Naive thymus-derived CD4-positive, alpha-beta T cell (primary cell): Measurements from ENCODE around the gene SH2D3C. TPM values are rescaled to one million over a fixed set of nuclear protein-coding genes. Genes with fewer than 3 reads are reported as not detected.
A peak's percentile ranks its signal among the peaks of the same experiment; 100 is the strongest.

Experiments
- ATAC-seq: fragments of 150-1000 bp; cut with Tn5 transposase; 2 replicates; pipeline ENCODE4 v1.10.0; 2021; ENCODE audit warnings: mild to moderate bottlenecking, moderate library complexity
- CTCF ChIA-PET: fragments of 350-600 bp; sonication (Branson Sonifier 250); formaldehyde crosslinking; loops from one replicate; lab custom pipeline; 2021; ENCODE audit warnings: antibody characterized with exemption; lab: Charles Lee
- POLR2A ChIA-PET: fragments of 350-600 bp; sonication (Branson Sonifier 250); formaldehyde crosslinking; loops from one replicate; lab custom pipeline; 2021; ENCODE audit warnings: antibody characterized with exemption, inconsistent platforms; lab: Charles Lee
- DNase-seq, 9 donors: peaks; one replicate each; pipeline versions ENCODE4 v3.0.0 to v3.0.0-alpha.2; 2020 to 2022; ENCODE audit warnings: mixed read lengths in 1 of 9
- H3K27ac ChIP-seq: one replicate; pipeline ENCODE4 v1.7.0; 2013; ENCODE audit warnings: mild to moderate bottlenecking, low read depth, low read length, moderate library complexity
- H3K27me3 ChIP-seq, 2 donors: one replicate each; pipeline ENCODE4 v1.7.0; 2013; ENCODE audit warnings: low read length in 2 of 2, mild to moderate bottlenecking in 2 of 2, moderate library complexity in 2 of 2; ENCODE audit not compliant: control insufficient read depth in 2 of 2, insufficient read depth in 2 of 2
- H3K36me3 ChIP-seq, 3 experiments: 1 replicate in 2 of 3; 2 replicates in 1 of 3; pipeline ENCODE4 v1.7.0; 2013; ENCODE audit warnings: low read length in 3 of 3, mild to moderate bottlenecking in 3 of 3, moderate library complexity in 1 of 3; ENCODE audit not compliant: insufficient read depth in 3 of 3, control insufficient read depth in 2 of 3
- H3K4me1 ChIP-seq, 2 donors: one replicate each; pipeline ENCODE4 v1.7.0; 2013; ENCODE audit warnings: low read length in 2 of 2, mild to moderate bottlenecking in 2 of 2, moderate library complexity in 1 of 2; ENCODE audit not compliant: control insufficient read depth in 2 of 2, insufficient read depth in 2 of 2
- H3K4me3 ChIP-seq: 2 replicates; pipeline ENCODE4 v1.7.0; 2013; ENCODE audit warnings: mild to moderate bottlenecking, low read length
- H3K9me3 ChIP-seq, 3 experiments: 1 replicate in 2 of 3; 2 replicates in 1 of 3; pipeline ENCODE4 v1.7.0; 2013; ENCODE audit warnings: low read length in 3 of 3; ENCODE audit not compliant: control insufficient read depth in 2 of 3
- H3K27ac Mint-ChIP-seq, 9 donors: one replicate each; pipeline ENCODE4 v1.8.0; 2020 to 2022; ENCODE audit warnings: mixed read lengths in 9 of 9, mild to moderate bottlenecking in 8 of 9, moderate library complexity in 5 of 9, inconsistent platforms in 2 of 9
- H3K27me3 Mint-ChIP-seq, 5 donors: one replicate each; pipeline ENCODE4 v1.8.0; 2021 to 2022; ENCODE audit warnings: mixed read lengths in 5 of 5, mild to moderate bottlenecking in 1 of 5
- H3K36me3 Mint-ChIP-seq, 5 donors: one replicate each; pipeline ENCODE4 v1.8.0; 2020 to 2022; ENCODE audit warnings: mixed read lengths in 5 of 5, mild to moderate bottlenecking in 3 of 5, inconsistent platforms in 1 of 5
- H3K4me1 Mint-ChIP-seq, 7 donors: one replicate each; pipeline ENCODE4 v1.8.0; 2020 to 2022; ENCODE audit warnings: mixed read lengths in 7 of 7, mild to moderate bottlenecking in 3 of 7, inconsistent platforms in 1 of 7
- H3K4me3 Mint-ChIP-seq, 10 donors: one replicate each; pipeline ENCODE4 v1.8.0; 2020 to 2022; ENCODE audit warnings: mild to moderate bottlenecking in 10 of 10, mixed read lengths in 10 of 10, moderate library complexity in 6 of 10, inconsistent platforms in 2 of 10
- H3K9me3 Mint-ChIP-seq, 11 donors: one replicate each; pipeline ENCODE4 v1.8.0; 2020 to 2022; ENCODE audit warnings: mixed read lengths in 11 of 11, mild to moderate bottlenecking in 4 of 11, inconsistent platforms in 1 of 11, moderate library complexity in 1 of 11
- intact Hi-C, 2 donors: fragments of 100-400 bp; cut with micrococcal nuclease; formaldehyde crosslinking; loops; one replicate each; pipeline ENCODE4 v1.15.1; 2023
- polyA plus RNA-seq, 2 donors: library from polyadenylated mRNA; unstranded; fragments of 300-500 nt; fragmentation: Illumina TruSeq; gene quantifications; one replicate each; pipeline ENCODE4 v1.2.3, GENCODE V29; 2021
- total RNA-seq, 6 experiments: library from RNA in 5 of 6; stranded (reverse) in 5 of 6; gene quantifications; 1 replicate in 5 of 6; 2 replicates in 1 of 6; pipeline ENCODE4 v1.2.3 and lab custom pipeline; 2021 to 2026

SH2D3C gene
- total and polyA plus RNA-seq, 7 experiments from 2014 or later, result 20.9 to 72.9 (median 51.9) TPM

DNA sequence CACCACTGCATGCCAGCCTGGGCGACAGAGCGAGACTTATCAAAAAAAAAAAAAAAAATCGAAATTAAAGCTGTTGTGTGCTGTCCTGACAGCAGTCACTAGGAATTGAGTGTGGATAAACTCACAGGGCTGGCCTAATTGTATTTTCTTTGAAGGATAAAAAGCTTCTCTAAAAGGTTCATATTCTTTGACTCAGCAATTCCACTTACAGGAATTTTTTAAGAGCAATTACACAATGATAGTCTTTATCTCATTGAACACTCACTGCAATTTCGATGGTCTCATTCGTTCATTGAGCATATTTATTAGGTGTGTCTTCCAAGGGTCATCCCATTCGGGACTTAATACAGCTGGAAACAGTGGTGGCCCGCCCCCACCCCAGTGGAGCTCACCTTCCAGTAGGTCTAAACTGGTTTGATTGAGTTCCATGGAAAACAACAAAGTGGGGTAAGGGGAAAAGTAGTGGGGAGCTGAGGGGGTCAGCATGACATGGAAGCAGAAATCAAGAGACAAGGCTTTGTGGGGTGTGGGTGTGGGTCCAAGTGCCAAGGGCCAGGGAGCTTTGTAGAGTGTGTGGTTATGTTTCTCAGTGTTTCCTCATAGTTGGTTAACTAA lies 14.1 kb upstream of the SH2D3C start:
- ChIA-PET POLR2A (interaction anchor here (0.6 to 1.4 kb wide), 6 partner anchors 12 to 93 kb away, joined by 3 to 5 read pairs (median 3); partner anchors contain the start of gene SH2D3C), CTCF (interaction anchor here (0.7 to 1.2 kb wide), 3 partner anchors 11 to 21 kb away, joined by 3 to 5 read pairs (median 3); no protein-coding TSS in a partner anchor)
- Histone ChIP-seq H3K36me3 (peaks cover 18 to 44% (median 27%) of the 10 kb centered on the region in 3 experiments), H3K4me3 (no peak overlapping the region), H3K27me3 (no peaks in the 10 kb centered on the region), H3K4me1 (peaks cover 22 to 28% of the 10 kb centered on the region in 2 donors), H3K27ac (no peak overlapping the region), H3K9me3 (no peaks in the 10 kb centered on the region)
- Mint-ChIP-seq H3K4me3 (peak overlapping the region in 1 of 10 donors; percentile 27), H3K4me1 (peaks cover 19 to 44% (median 33%) of the 10 kb centered on the region in 7 donors), H3K36me3 (peaks cover 0 to 28% (median 12%) of the 10 kb centered on the region in 5 donors), H3K9me3 (no peaks in the 10 kb centered on the region), H3K27me3 (no peaks in the 10 kb centered on the region), H3K27ac (peak overlapping the region in 6 of 9 donors; percentile 19 to 75 (median 38))
- intact Hi-C loops, result no loop called here
- ATAC-seq, result no peak
- DNase-seq, result no peak

DNA sequence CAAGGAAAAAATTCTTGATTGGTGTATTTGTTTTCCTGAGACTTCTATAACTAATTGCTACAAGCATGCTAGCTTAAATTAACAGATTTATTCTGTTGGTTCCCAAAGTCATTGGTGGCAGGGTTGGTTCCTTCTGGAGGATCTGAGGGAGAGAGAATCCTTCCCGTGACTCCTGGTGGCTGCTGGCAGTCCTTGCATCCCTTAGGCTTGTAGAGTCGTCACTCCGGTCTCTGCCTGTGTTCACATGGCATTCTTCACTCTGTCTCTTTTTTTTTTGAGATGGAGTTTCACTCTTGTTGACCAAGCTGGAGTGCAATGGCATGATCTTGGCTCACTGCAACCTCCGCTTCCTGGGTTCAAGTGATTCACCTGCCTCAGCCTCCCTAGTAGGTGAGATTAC lies 12.6 kb upstream of the SH2D3C start:
- no peaks in the 10 kb centered on the region for H3K27me3 Mint-ChIP-seq
- POLR2A ChIA-PET, result no interaction called here
- peaks cover 0 to 30% (median 19%) of the 10 kb centered on the region in 5 donors for H3K36me3 Mint-ChIP-seq
- CTCF ChIA-PET, result interaction anchor here (0.8 kb wide), 1 partner anchor 79 kb away, joined by 3 read pairs; no protein-coding TSS in a partner anchor
- peaks cover 14 to 41% (median 31%) of the 10 kb centered on the region in 7 donors for H3K4me1 Mint-ChIP-seq
- H3K36me3 ChIP-seq, result peaks cover 24 to 55% (median 35%) of the 10 kb centered on the region in 3 experiments
- no peak overlapping the region for H3K27ac ChIP-seq
- no peaks in the 10 kb centered on the region for H3K9me3 ChIP-seq
- H3K27me3 ChIP-seq, result no peaks in the 10 kb centered on the region
- ATAC-seq (no peak), DNase-seq (no peak)
- no peak overlapping the region for H3K4me3 ChIP-seq
- H3K4me1 ChIP-seq, result peaks cover 20 to 21% of the 10 kb centered on the region in 2 donors
- no peak overlapping the region for H3K4me3 Mint-ChIP-seq
- H3K9me3 Mint-ChIP-seq, result no peaks in the 10 kb centered on the region
- intact Hi-C loops, result no loop called here
- H3K27ac Mint-ChIP-seq, result peak overlapping the region in 3 of 9 donors; percentile 50 to 65 (median 53)

DNA sequence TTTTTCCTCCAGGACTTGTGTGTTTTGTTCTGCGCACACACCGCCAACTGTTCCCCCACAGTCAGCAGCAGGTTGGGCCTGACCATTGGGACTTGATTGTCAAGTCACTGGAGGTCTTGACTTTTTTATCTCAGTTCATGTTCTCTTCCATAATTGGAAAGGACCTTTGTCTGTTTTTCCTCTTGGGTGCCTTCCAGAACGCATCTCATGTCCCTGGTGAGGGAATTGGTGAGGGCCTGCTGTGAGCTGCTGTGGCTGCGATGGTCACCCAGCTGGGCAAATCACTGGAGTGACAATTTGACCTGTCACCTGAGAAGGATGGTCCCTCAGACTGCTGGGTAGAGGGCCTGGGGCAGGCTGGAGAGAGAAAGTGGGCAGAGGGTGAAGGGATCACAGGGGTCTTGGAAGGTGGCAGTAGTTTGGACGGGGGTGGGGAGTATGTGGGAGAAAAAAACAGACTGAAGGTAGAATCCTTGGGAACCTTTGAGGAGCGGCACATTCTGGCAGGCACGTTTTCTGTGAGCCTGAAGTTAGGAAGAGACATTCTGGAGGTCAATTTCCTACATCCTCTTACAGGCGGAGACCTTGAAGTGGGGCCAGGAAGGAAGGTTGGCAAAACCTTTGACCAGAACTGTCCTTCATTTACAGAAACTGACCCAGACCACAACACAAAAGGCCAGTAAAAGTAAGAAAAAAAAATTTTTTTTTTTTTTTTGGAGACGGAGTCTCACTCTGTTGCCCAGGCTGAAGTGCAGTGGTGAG lies 11.8 kb upstream of the SH2D3C start:
- peak overlapping the region in 5 of 9 donors; percentile 10 to 85 (median 50) for H3K27ac Mint-ChIP-seq
- H3K4me3 Mint-ChIP-seq, result no peak overlapping the region
- H3K4me3 ChIP-seq, result no peak overlapping the region
- no peak overlapping the region for H3K27ac ChIP-seq
- peaks cover 17 to 18% of the 10 kb centered on the region in 2 donors for H3K4me1 ChIP-seq
- intact Hi-C loops, result no loop called here
- DNase-seq (no peak), ATAC-seq (no peak)
- H3K27me3 Mint-ChIP-seq, result no peaks in the 10 kb centered on the region
- H3K36me3 ChIP-seq, result peaks cover 24 to 56% (median 35%) of the 10 kb centered on the region in 3 experiments
- ChIA-PET CTCF (interaction anchor here (0.8 kb wide), 1 partner anchor 80 kb away, joined by 3 read pairs; no protein-coding TSS in a partner anchor), POLR2A (no interaction called here)
- H3K9me3 Mint-ChIP-seq, result no peaks in the 10 kb centered on the region
- peaks cover 0 to 30% (median 19%) of the 10 kb centered on the region in 5 donors for H3K36me3 Mint-ChIP-seq
- H3K4me1 Mint-ChIP-seq, result peaks cover 13 to 37% (median 28%) of the 10 kb centered on the region in 7 donors
- H3K27me3 ChIP-seq, result no peaks in the 10 kb centered on the region
- no peaks in the 10 kb centered on the region for H3K9me3 ChIP-seq

DNA sequence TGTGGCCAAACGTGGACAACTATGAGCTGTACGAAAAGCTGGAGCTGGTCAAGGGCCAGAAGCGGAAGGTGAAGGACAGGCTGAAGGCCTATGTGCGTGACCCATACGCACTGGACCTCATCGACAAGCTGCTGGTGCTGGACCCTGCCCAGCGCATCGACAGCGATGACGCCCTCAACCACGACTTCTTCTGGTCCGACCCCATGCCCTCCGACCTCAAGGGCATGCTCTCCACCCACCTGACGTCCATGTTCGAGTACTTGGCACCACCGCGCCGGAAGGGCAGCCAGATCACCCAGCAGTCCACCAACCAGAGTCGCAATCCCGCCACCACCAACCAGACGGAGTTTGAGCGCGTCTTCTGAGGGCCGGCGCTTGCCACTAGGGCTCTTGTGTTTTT lies 10.7 kb upstream of the SH2D3C start:
- Mint-ChIP-seq H3K27ac (peak overlapping the region in 5 of 9 donors; percentile 33 to 64 (median 41)), H3K36me3 (peaks cover 0 to 30% (median 19%) of the 10 kb centered on the region in 5 donors), H3K27me3 (no peaks in the 10 kb centered on the region), H3K4me3 (peak overlapping the region in 1 of 10 donors; percentile 45), H3K4me1 (peaks cover 18 to 45% (median 35%) of the 10 kb centered on the region in 7 donors), H3K9me3 (no peaks in the 10 kb centered on the region)
- H3K27me3 ChIP-seq, result no peaks in the 10 kb centered on the region
- intact Hi-C loops, result loop anchor here (5.0 kb wide), 6 partner anchors 177 to 533 kb away; partner anchors contain the start of genes NAIF1 (in 2 of the 2), SLC25A25 (in 2 of the 2), COQ4 (in 1 of the 2) and LRSAM1 (in 1 of the 2)
- H3K9me3 ChIP-seq, result no peaks in the 10 kb centered on the region
- ATAC-seq (no peak), DNase-seq (no peak)
- ChIA-PET CTCF (no interaction called here), POLR2A (interaction anchor here (0.5 to 0.9 kb wide), 2 partner anchors 10 to 125 kb away, joined by 3 read pairs; no protein-coding TSS in a partner anchor)
- no peak overlapping the region for H3K4me3 ChIP-seq
- peaks cover 23 to 26% of the 10 kb centered on the region in 2 donors for H3K4me1 ChIP-seq
- H3K27ac ChIP-seq, result no peak overlapping the region
- H3K36me3 ChIP-seq, result peaks cover 24 to 56% (median 35%) of the 10 kb centered on the region in 3 experiments

DNA sequence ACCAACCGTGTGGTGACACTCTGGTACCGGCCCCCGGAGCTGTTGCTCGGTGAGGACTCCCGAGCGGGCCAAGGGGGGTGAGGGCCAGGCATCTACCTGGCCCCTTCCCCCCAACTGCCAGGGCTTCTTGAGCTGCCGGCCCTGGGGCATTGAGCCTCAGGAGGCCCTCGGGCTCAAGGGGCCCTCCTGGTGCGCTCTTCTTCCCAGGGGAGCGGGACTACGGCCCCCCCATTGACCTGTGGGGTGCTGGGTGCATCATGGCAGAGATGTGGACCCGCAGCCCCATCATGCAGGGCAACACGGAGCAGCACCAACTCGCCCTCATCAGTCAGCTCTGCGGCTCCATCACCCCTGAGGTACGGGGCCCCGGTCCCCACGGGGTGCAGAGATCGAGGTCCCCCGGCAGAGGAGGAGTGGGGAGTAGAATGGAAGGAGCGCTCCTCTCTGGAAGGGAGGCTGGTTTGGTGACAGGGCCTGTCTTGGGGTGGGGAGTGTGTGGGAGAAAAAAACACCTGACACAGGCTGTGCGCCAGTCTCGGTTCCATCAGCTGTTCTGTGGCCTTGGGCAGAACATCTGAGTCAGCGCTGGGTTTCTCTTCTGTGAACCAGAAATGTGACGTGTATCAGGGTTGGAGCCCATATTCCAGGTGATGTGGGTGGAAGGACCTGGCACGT lies 10.0 kb upstream of the SH2D3C start:
- CTCF ChIA-PET, result interaction anchor here (0.7 to 2.0 kb wide), 3 partner anchors 54 to 82 kb away, joined by 4 to 13 read pairs (median 6); partner anchors contain the start of gene TOR2A
- peaks cover 24 to 56% (median 35%) of the 10 kb centered on the region in 3 experiments for H3K36me3 ChIP-seq
- H3K27me3 ChIP-seq, result no peaks in the 10 kb centered on the region
- H3K4me1 ChIP-seq, result peaks cover 30 to 33% of the 10 kb centered on the region in 2 donors
- H3K9me3 ChIP-seq, result no peaks in the 10 kb centered on the region
- Mint-ChIP-seq H3K27ac (peak overlapping the region in 4 of 9 donors; percentile 33 to 65 (median 40)), H3K9me3 (no peaks in the 10 kb centered on the region), H3K27me3 (no peaks in the 10 kb centered on the region), H3K4me3 (peak overlapping the region in 3 of 10 donors; percentile 12 to 89 (median 45)), H3K4me1 (peaks cover 25 to 52% (median 42%) of the 10 kb centered on the region in 7 donors), H3K36me3 (peaks cover 0 to 30% (median 19%) of the 10 kb centered on the region in 5 donors)
- ATAC-seq, result no peak
- DNase-seq, result peak in 1 of 9 donors; percentile 65
- no peak overlapping the region for H3K27ac ChIP-seq
- no peak overlapping the region for H3K4me3 ChIP-seq
- intact Hi-C loops, result loop anchor here (5.0 kb wide), 6 partner anchors 176 to 534 kb away; partner anchors contain the start of genes NAIF1 (in 2 of the 2), SLC25A25 (in 2 of the 2), COQ4 (in 1 of the 2) and LRSAM1 (in 1 of the 2)
- POLR2A ChIA-PET, result interaction anchor here (0.9 to 4.7 kb wide), 10 partner anchors 9 to 133 kb away, joined by 3 to 41 read pairs (median 4); partner anchors contain the start of genes FPGS, SH2D3C and ST6GALNAC4
